Nephron (organoid): Measurements from ENCODE around the gene TMEM128.
"Not testable (repeated sequence)": the region's sequence is repeated elsewhere in the genome, so short reads cannot be mapped to it uniquely, and the experiment has no call there.

Source experiments
- H3K27ac Mint-ChIP-seq, 3 experiments: 2 replicates each; pipeline ENCODE4 v1.8.0; 2020; ENCODE audit warnings: mixed read lengths in 3 of 3, mild to moderate bottlenecking in 2 of 3, moderate library complexity in 1 of 3
- H3K27me3 Mint-ChIP-seq: 2 replicates; pipeline ENCODE4 v1.8.0; 2021; ENCODE audit warnings: low read depth, mild to moderate bottlenecking, moderate library complexity, mixed read lengths
- H3K36me3 Mint-ChIP-seq: 2 replicates; pipeline ENCODE4 v1.8.0; 2020; ENCODE audit warnings: low read depth, mixed read lengths
- H3K4me1 Mint-ChIP-seq: 2 replicates; pipeline ENCODE4 v1.8.0; 2020; ENCODE audit warnings: mixed read lengths
- H3K4me3 Mint-ChIP-seq, 3 experiments: 2 replicates each; pipeline ENCODE4 v1.8.0; 2020; ENCODE audit warnings: mild to moderate bottlenecking in 3 of 3, mixed read lengths in 3 of 3, moderate library complexity in 2 of 3
- H3K9me3 Mint-ChIP-seq: 2 replicates; pipeline ENCODE4 v1.8.0; 2020; ENCODE audit warnings: mixed read lengths
- TF ChIP-seq, protein P1 (sequence below), 3 experiments: fragments of 200-600 bp; sonication (generic); IDR thresholded peaks; one replicate each; pipeline ENCODE4 v1.5.0; 2021; ENCODE audit warnings: antibody characterized with exemption in 3 of 3; ENCODE audit not compliant: unreplicated experiment in 3 of 3

The TMEM128 gene

DNA sequence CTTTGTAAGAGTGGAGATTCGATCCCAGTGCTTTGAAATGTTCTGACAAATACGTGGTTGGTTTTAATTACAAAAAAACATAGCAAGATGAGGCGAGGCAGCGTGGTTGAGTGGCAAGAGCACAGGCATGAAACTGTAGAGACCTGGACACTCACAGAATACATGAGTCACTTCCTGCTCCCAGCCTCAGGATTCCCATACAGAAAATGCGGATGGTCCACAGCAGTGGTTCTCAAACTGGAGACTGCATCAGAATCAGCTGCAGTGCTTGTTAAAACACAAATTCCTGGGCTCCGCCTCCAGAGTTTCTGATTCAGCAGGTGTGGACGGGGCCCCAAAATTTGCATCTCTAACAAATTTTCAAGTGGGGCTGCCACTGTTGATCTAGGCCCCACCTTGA is 31.4 kb downstream of the TMEM128 start:
- no peak overlapping the region for H3K27ac Mint-ChIP-seq
- no peaks in the 10 kb centered on the region for H3K36me3 Mint-ChIP-seq
- no peaks in the 10 kb centered on the region for H3K4me1 Mint-ChIP-seq
- H3K4me3 Mint-ChIP-seq, result no peak overlapping the region
- TF ChIP-seq, protein P1, sequence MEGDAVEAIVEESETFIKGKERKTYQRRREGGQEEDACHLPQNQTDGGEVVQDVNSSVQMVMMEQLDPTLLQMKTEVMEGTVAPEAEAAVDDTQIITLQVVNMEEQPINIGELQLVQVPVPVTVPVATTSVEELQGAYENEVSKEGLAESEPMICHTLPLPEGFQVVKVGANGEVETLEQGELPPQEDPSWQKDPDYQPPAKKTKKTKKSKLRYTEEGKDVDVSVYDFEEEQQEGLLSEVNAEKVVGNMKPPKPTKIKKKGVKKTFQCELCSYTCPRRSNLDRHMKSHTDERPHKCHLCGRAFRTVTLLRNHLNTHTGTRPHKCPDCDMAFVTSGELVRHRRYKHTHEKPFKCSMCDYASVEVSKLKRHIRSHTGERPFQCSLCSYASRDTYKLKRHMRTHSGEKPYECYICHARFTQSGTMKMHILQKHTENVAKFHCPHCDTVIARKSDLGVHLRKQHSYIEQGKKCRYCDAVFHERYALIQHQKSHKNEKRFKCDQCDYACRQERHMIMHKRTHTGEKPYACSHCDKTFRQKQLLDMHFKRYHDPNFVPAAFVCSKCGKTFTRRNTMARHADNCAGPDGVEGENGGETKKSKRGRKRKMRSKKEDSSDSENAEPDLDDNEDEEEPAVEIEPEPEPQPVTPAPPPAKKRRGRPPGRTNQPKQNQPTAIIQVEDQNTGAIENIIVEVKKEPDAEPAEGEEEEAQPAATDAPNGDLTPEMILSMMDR (IDR thresholded peaks at IDR 0.05; ENCODE audit: unreplicated experiment in 3 of 3), result no peak
- H3K27me3 Mint-ChIP-seq, result peaks cover 40% of the 10 kb centered on the region
- H3K9me3 Mint-ChIP-seq, result no peaks in the 10 kb centered on the region

DNA sequence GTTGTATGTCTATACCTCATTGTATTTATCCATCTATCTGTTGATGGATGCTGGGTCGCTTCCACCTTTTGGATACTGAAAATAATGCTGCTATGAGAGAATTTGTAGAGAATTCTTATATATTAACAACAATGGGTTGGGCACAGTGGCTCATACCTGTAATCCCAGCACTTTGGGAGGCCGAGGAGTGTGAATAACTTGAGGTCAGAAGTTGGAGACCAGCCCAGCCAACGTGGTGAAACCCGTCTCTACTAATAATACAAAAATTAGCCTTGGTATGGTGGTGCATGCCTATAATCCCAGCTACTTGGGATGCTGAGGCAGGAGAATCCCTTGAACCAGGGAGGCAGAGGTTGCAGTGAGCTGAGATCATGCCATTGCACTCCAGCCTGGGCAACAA is 34.3 kb downstream of the TMEM128 start:
- not testable (repeated sequence) for H3K9me3 Mint-ChIP-seq, H3K4me3 Mint-ChIP-seq, H3K27ac Mint-ChIP-seq, H3K36me3 Mint-ChIP-seq, H3K4me1 Mint-ChIP-seq
- peaks cover 33% of the 10 kb centered on the region for H3K27me3 Mint-ChIP-seq

DNA sequence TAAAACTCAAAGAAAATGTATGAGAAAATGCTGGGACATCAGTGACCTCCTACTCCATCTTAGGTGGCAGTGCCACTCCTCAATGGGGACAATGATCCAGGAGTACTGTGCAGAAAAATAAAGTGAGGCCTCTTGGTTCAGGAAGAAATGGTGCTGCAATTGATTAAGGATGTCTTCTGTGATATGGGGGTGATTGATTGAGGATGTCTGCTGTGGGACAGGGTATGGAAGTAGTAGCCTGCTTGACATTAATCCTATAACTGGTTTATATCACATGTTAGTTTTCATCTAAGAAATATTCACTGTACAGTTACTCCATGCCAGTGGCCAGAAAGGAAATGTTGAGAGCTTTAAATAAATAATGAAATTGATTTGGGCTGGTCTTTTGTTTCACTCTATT is 41.8 kb downstream of the TMEM128 start:
- TF ChIP-seq, protein P1 (IDR thresholded peaks at IDR 0.05; ENCODE audit: unreplicated experiment in 3 of 3), result no peak
- no peak overlapping the region for H3K4me3 Mint-ChIP-seq
- no peaks in the 10 kb centered on the region for H3K4me1 Mint-ChIP-seq
- no peaks in the 10 kb centered on the region for H3K9me3 Mint-ChIP-seq
- peaks cover 43% of the 10 kb centered on the region for H3K27me3 Mint-ChIP-seq
- H3K27ac Mint-ChIP-seq, result no peak overlapping the region
- no peaks in the 10 kb centered on the region for H3K36me3 Mint-ChIP-seq

DNA sequence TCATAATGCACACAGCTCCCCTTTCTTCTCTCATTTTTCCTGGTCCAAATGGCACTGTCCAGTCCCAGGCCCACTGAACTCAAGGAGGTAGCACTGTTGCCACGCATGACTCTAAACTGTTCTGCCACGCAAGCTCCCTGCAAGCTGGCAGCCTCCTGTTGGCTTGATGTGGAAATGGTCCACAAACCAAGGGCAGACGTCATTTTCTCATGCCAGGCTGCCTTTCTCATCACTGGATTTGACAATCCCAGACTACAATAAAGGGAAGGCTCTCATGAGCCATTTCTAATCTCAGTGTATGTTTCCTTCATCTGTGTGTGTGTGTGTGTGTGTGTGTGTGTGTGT is 43.6 kb downstream of the TMEM128 start:
- Mint-ChIP-seq H3K9me3 (no peaks in the 10 kb centered on the region), H3K27me3 (peaks cover 27% of the 10 kb centered on the region), H3K4me1 (no peaks in the 10 kb centered on the region), H3K27ac (no peak overlapping the region), H3K36me3 (no peaks in the 10 kb centered on the region), H3K4me3 (no peak overlapping the region)
- TF ChIP-seq, protein P1 (IDR thresholded peaks at IDR 0.05; ENCODE audit: unreplicated experiment in 3 of 3), result no peak

DNA sequence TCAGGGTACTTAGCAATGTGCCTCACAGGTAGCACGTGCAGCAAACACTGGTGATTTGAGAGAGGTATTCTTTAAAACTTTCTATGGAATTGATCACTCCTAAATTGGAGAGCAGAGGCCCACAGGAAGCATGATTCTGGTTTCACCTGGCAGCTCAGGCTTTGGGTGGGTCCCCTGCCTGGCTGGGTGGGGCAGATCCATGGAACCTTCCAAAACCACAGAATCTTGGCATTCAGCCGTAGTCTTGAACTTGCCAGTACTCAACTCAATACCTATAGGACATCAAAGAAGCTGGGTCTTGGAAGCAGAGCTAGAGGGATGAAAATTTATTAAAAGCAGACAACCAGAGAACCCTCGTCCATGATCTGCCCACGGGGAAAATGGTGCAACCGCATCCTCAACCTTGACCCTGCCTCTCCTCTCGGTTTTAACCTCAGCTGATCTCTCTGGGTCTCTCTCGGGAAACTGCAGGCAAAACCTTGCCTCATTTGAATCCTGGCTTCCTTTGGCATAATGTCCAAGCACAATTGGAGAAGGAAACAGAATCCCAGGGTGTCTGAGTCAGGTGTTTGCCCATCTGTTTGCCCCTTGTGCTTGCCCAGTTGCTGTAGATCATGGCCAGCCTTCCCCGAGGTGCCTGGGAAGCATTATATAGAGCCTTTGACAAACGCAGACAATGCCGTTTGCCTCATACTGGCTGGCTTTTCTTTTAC is 44.2 kb downstream of the TMEM128 start:
- Mint-ChIP-seq H3K27ac (no peak overlapping the region), H3K36me3 (no peaks in the 10 kb centered on the region), H3K4me1 (no peaks in the 10 kb centered on the region), H3K4me3 (no peak overlapping the region), H3K9me3 (no peaks in the 10 kb centered on the region), H3K27me3 (peaks cover 26% of the 10 kb centered on the region)
- TF ChIP-seq, protein P1 (IDR thresholded peaks at IDR 0.05; ENCODE audit: unreplicated experiment in 3 of 3), result no peak

DNA sequence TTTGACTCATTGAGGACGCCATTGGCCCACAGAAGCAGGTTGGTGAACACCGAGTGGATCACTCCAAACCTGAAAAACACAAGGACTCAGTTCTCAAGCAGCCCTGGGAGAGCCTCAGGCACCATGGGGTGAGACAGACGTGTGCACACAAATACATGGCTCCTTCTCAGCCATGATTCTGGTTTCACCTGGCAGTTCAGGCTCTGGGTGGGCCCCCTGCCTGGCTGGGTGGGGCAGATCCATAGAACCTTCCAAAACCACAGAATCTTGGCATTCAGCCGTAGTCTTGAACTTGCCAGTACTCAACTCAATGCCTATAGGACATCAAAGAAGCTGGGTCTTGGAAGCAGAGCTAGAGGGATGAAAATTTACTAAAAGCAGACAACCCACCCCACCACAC is 45.5 kb downstream of the TMEM128 start:
- H3K4me3 Mint-ChIP-seq, result no peak overlapping the region
- no peaks in the 10 kb centered on the region for H3K36me3 Mint-ChIP-seq
- H3K27ac Mint-ChIP-seq, result no peak overlapping the region
- TF ChIP-seq, protein P1 (IDR thresholded peaks at IDR 0.05; ENCODE audit: unreplicated experiment in 3 of 3), result no peak
- peaks cover 25% of the 10 kb centered on the region for H3K27me3 Mint-ChIP-seq
- no peaks in the 10 kb centered on the region for H3K4me1 Mint-ChIP-seq
- no peaks in the 10 kb centered on the region for H3K9me3 Mint-ChIP-seq
